ENCODE data around the gene ZNF275.
"Not testable (repeated sequence)": the region's sequence is repeated elsewhere in the genome, so short reads cannot be mapped to it uniquely, and the experiment has no call there.

Gene ZNF275, protein sequence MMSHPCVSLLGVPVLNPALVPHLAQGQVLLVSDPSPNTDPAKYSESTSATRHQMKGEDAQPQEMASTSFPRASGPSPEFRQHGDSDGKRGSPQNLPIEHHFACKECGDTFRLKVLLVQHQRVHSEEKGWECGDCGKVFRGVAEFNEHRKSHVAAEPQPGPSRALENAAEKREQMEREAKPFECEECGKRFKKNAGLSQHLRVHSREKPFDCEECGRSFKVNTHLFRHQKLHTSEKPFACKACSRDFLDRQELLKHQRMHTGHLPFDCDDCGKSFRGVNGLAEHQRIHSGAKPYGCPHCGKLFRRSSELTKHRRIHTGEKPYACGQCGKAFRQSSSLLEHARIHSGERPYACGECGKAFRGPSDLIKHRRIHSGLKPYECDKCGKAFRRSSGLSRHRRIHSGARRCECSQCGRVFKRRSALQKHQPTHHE

DNA sequence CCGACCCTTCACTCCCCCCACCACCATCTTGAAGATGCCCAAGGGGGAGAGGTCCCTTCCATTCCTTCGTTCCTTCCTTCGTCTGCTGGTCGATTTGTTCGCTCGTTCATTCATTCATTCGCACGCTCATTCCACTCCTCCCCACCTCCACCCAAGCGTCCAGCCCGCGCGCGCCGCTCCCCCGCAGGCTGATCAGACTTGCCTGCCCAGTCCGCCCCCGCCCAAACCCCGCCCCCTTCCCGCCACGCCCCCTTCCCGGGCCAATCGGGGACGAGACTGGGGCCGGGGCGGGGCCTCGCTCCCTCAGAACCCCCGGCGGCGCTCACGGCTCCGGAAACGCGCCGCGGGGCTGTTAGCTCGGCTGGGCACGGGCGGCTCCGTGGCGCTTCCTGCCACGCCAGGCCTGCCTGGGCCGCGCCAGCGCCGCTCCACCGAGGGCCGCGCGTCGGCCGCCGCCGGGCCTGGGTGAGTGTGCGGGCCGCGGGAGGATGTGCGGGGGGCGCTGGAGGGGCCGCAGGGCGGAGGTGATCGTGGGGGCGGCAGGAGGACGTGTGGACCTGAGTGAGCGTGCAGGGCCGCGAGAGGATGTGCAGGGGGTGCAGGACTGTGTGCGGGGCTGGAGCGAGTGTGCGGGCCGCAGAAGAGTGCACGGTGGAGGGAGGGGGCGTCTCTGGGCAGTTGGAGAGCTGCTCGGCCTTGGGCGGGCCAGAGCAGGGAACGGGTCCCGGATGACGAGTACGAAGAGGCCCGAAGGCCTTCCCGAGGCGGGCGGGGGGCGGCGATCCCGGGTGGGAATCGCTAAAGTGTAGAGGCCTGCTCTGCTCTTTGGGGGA, at the start of gene ZNF275:
ZNF275 (plus strand) TSS at position 333 of the 833 bp plus-strand sequence. CDS start 2,527 bp downstream, outside the sequence.
- no peak for DNase-seq

DNA sequence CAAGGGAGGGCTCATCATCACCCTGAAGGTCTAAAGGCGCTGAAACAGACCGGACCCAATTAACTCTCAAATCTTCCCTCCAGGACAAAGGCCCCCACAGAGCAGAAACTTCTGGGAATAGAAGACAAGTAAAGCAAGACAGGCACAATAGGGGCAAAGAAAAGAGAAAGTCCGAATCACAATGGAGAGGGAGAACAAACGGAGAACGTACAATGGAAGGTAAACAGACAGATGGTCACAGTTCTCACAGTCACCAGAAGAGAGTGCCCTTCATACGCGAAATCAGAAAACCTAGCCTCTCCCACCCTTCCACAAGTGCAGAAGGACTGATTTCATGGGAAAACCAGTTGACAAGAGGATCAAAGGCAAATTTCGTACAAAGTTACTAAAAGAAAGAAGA, 48.3 kb upstream of the ZNF275 start:
- DNase-seq: not testable (repeated sequence)

DNA sequence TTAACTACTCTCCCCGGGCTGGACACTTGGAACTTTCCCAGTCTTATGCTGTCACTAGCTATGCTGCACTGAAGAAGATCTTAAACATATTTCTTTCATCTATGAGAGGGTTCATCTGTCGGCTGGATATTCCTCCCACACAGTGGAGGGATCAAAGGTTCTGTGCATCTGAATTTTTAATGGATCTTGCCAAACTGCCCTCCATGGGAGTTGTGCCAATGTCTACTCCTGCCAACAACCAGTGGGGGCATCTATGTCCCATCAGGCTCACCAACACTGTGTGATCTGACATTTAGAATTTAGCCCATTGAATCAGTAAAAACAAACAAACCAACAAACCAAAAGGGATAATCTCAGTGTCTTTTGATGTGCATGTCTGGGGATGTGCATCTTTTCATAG, 45.1 kb upstream of the ZNF275 start:
- DNase-seq: not testable (repeated sequence)

DNA sequence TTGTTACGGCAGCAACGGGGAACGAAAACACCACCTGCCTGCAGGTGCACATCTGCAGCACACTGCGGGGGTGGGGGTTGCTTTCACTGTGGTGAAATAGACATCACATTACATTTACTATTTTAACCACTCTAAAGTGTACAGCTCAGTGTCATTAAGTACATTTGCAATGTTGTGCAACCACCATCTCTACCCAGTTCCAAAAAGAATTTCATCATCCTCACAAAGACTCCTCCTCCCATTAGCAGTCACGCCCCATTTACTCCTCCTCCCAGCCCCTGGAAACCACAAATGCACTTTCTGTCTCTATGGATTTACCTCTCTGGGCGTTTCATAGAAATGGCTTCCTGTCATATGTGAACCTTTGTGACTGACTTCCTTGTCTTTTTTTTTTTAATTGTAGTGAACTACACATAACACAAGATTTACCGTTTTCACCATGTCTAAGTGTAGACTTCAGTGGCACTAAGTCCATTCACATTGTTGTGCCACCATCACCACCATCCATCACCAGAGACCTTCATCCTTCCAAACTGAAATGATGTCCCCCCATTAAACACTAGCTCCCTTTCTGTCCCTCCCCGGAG, 40.4 kb upstream of the ZNF275 start:
- not testable (repeated sequence) for DNase-seq

DNA sequence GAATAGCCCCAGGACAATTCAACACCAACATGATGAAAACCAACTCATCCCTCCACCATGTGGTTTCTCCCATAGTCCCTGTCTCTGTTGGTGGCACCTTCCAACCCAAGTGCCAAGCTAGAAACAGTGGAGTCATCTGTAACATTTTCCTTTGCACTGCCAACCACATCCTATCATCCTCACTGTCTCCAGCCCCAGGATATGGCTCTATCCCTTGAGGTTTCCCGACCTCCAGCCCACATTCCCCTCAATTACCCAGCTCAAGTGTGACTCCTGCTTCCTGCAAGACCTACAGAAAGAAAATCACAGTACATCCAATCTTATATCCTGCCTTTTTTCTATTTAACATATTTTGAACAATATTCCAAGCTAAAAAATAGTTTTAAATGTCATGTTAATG, 36.6 kb upstream of the ZNF275 start:
- no peak for DNase-seq

DNA sequence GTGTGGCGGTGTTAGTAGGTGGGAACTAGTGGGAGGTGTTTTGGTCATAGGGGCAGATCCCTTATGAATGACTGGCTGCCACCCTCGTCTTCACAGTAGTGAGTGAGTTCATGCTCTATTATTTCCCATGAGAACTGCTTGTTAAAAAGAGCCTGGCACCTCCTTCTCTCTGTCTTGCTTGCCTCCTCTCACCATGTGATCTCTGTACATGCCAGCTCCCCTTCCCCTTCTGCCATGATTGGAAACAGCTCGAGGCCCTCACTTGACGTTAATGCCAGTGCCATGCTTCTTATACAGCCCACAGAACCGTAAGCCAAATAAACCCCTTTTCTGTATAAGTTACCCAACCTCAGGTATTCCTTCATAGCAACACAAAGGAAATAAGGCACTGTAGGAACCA, 34.1 kb upstream of the ZNF275 start:
- DNase-seq: no peak

DNA sequence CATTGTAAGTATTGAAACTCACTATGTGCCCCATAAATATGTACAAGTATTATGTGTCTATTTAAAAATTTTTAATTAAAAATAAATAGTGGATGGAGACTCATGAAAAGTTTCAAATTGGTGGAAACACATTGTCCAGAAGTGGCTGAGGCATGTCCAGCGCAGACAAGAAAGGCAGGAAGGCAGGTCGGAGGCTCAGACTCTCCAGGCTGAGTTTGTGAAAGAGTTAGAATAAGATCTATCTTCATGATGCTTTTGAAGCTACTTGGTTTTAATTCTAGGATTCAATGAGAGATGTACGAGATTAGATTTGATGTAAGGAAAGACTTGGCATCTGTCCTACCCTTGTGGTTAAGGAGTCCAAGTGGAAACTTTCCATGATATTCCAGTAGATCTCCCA, 32.2 kb upstream of the ZNF275 start:
- DNase-seq: no peak

DNA sequence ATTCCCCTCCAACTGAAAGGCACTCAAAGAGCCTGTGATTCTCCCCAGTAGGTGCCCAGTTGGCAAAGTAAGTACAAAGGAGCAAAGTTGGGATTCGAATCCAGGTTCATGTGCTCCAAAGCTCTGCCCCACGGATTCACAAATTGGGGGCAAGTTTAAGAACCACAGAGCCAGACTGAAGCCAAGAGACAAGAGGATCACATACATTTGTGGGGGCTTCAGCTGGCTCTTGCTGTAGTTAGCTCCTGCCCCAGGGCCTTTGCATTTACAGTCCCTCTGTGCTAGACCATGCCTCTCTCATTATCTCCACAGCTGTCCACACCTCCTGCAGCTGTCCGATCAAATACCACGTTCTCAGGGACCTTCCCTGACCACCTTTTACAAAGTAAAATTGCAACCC, 31.2 kb upstream of the ZNF275 start:
- no peak for DNase-seq

DNA sequence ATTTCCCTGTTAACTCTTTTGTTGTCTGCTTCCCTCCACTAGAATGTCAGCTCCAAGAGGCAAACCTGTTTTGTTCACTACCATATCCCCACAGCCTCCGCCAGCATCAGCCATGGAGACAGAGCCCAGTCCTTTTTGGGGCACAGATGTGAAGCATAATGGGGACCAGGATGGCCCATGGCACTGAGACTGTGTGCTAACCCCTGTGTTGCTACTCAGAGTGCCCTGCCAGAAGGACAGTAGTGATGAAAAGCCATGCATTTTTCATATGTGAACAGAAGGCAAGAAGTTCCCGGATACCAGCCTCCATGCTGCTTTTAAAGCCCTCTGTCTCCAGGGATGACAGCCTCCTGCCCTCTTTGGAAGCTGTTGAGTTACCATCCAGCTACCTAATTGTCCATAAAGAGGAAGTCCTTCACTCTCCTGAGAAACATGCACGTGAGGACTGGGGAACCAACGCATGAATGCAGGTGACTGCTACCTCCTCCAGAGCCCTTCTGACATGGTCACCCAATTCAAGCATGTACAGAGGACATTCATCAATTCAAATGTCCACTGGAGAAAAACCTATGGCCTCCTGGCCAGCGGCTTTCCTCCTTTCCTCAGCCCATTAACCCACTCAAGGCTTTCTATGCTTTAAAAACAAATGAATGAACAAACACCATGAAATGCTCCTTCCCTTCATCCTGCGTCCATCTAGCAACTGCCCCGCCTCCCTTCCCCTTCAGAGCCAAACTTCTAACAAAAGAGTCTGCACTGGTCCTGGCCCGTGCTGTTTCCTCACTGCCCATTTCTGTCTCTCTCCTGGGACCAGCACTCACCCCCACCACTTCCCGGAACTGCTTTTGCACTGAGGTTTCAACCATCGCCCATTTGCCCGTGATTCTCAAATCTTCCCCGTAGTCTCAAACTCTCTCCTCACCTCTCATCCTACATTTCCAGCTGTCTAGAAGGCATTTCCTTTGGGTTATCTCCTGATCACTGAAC, 30.4 kb upstream of the ZNF275 start:
- no peak for DNase-seq

DNA sequence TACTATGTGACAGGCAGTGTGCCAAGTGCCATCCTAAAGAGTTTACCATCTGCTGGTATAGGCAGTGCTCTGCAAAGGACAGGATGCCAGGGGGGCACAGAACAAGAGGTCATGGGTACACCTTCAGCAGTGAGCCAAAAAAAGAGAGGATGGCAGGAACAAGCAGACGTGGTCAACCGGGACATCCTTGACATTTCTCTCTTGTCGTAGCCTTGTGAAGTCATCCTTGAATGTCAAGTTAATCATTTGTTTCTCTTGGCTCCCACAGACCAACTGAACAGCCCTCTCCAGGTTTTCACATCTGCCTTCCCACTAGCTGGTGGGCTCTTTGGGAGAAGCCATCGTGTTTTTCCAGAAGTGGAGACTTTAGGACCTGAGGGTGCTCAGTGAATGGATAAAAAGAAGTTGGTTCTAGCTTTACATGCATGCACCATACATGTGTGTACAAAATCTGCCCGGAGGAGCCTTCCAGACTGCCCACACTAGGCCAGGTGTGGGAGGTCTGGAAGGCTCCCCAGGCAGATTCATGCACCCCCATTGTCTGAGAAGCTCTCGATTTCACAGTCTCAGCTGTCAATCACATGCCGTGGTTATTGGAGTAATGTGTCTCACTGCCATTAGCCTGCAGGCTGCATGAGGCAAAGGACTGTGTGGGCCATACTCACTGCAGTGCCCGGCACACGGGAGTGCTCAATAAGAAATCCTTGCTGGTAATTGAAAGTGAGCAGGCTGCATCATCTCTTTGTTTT, 28.8 kb upstream of the ZNF275 start:
- no peak for DNase-seq

DNA sequence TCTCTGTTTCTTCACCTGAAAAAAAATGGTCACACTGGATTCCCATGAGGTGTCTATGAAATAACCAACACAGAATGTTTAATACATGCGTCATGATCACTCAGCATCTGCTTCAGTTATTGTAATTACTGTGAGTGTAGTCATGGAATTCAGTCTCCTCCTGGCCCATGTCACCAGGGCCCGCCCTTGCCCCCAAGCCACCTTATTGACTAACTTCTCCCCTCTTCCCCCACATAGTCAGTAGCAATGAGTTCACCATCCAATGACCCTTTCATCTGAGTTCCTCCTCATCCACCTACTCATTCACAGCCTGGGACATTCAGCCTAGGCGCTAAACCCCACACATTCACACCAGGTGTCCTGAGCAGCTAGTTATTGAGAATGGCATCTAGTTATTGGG, 28.0 kb upstream of the ZNF275 start:
- no peak for DNase-seq

DNA sequence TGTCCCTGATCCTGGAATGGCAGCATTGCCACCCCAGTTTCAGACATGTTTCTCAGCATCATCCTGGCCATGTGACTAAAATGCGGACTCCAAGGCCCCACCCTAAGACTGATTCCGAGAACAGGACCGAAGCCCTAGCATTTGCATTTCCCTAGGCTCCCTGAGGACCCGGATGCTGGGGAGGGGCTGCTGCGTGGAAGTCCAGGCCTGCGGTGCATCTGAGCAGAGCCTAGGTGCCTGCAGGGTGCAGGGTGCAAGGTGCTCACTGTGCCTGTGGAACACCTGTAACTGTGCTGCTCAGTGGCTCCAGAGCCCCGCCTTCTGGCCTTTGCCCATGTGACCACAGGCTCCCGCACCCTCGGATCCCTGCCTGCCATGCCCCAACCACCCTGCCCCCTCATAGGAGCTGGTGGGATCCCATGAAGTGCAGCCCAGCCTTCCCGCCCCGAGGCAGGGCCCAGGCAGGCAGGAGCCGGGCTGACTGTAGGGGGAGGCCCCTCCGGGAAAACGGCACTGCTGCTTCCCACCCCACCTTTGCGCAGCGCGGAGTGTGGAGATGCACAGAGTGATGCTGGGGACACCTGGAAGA, 27.3 kb upstream of the ZNF275 start:
- no peak for DNase-seq

DNA sequence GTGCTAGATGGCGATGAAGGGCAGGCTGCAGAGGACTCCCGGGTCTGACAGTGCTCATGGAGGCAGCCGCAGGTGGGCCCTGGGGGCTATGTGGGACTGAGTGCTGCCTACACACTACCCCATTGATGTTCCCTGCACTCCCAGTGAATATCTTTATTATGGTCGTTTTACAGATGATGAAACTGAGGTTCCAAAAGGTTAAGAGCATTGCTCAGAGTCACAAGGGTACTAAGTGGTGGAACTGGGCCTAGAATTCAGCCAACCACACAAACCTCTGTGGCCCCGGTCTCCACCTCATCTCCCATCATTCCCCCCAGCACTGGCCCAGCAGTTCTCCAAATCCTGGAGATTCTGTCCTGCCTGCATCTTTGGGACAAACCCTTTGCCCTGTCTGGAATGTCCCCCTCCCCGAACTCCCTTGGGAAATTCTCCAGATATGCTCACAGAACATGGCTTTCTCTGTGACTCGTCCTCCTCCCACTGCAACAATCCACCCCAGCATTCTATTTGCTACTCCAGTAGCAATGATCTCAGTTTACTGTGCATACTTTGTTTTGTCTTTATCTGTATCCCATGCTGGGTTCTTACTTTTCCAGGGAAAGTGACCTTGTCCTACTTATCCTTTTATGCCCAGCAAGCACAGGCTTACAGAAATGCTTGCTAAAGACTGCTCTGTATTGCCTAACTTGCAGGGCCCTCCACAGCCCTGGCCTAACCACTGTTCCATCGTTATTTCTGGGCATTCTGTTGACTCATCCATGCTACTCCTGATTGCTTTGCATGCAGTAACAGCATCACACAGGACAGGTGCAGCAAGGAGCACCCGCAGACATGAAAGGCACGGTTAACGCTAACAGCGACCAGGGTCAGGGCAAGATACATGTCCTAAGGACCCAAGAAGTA, 26.4 kb upstream of the ZNF275 start:
- no peak for DNase-seq

DNA sequence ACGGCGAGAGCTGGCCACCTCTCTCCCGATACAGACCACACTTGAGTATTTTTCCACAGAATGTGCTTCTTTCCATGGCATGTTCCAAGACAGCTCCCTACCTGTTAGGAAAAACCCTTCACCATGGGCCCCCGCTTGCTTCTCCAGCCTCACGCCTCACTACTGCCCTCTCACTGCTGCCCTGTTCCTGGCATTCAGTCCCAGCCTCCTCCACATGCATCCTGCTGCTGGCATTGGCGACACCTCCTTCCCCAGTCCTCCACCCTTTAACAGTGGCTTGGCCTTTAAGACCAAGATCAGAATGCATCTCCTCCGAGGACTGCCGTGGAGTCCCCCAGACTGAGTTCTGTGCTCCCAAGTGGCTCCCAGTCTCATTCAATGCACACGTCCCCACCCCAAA, 23.1 kb upstream of the ZNF275 start:
- no peak for DNase-seq

DNA sequence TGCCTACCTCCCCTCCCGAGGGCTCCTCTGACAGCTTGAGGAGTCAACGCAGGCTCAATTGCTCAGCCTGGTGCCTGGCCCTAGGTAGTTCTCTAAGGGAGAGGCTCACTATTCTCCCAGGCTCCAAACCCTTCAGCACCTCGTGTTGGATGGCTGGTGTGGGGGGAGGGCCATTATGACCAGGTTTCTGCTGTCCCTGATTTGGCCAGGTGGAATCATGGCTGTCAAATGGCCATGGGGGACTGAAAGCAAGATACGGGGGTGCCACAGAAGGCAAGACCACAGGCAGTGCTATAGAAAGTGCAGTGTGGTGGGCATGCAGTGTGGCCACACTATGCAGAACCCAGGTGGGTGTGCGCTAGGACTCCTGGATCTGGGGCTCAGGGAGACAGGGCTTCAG, 21.9 kb upstream of the ZNF275 start:
- no peak for DNase-seq

DNA sequence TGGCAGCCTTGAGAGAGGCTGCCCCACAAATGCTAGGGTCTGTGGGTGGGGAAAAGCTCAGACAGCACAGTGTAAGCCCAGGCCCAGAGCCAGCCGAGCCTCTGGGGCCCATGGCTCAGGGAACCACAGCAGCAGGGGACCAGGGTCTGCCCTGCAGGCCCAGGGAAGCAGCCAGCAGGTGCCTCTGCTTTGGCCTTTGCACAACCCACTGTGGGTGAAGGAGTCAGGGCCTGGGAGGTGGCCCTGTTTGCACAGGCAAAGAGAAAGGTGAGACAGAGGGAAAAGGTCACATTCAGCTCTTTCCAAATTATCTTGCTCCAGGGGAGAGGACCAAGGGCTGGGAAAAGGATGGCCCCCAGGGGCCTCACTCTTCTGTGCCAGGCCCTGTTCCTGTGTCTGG, 21.1 kb upstream of the ZNF275 start:
- no peak for DNase-seq

DNA sequence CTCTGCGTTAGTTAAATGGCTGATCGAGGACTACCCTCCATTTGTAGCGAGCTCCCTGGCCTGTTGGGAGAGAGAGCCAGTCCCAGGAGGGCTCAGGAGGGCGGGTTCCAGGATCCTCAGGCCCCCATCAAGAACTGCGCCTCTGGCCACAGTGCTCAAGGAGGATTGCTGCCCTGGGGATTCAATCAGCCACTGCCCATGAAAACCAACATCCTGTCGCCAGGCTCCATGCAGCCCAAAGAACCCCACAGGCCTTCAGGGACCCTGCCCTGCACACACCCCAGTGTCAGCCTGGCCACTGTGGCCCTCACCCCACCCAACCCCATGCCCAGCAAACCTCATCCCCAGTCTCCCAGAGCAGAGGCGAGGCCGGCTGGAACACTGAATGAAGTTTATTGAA, 16.6 kb upstream of the ZNF275 start:
- no peak for DNase-seq

DNA sequence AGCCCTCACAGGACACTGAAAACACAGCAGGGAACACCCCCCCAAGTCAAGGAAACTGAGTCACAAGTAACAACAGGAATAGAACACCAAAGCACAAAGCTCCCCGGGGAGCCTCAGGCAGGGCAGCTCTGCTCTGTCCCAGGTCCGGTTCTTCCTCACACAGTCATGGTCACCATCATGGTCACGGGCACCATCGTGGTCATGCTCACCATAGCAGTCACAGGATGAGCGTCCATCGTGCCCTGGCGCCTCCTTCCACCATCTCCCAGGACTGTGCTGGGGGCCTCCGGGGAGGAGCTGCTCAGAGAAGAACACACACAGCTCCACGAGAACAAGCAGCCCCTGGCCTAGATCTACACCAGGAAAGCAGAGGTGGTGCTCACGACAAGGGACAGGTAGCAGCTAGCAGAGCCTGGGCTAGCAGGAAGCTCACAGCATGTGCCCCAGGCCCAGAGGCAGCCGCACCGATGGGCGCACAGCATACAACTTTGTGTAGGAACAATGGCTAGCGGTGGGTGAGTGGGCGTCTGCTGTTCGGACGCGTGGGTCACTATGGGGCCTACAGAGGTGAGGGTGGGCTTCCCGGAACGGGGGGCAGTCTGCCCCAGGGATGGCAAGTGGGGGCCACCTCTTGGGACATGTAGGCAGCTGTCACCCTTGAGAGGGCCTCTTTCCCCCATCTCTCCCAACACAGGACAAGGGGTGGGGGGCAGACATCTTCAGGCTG, 15.8 kb upstream of the ZNF275 start:
- DNase-seq: no peak

DNA sequence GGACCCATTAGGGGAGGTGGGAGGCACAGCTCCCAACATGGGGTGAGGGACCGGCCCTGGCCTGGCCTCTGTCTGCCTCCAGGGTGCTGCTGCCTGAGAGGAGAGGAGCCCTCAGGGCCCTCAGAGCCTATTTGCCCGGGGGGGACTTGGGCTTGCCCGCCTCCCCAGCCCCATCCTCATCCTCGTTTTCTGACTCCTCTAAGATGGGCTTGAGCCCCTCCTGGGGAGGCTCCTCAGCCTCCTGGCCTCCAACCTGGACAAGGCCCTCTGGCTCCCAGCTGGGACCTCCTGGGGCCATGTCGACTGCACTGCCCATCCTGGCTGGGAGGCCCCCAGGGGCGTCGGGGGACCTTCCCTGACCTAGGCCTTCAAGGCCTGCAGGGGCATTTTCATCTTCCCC, 15.1 kb upstream of the ZNF275 start:
- DNase-seq: no peak
